H1 (cell line): ENCODE data around the gene CYBA. TPM values are rescaled to one million over a fixed set of nuclear protein-coding genes. Genes with fewer than 3 reads are reported as not detected.

Experiments
- CTCF ChIA-PET: fragments of 300-600 bp; sonication (Branson Sonifier 250); formaldehyde crosslinking; loops from one replicate; lab custom pipeline; 2021; ENCODE audit not compliant: partially characterized antibody; lab: Charles Lee
- POLR2A ChIA-PET: fragments of 300-600 bp; sonication (Branson Sonifier 250); formaldehyde crosslinking; loops from one replicate; lab custom pipeline; 2021; ENCODE audit warnings: inconsistent platforms; ENCODE audit not compliant: partially characterized antibody; lab: Charles Lee
- DNase-seq, 2 experiments: peaks; one replicate each; pipeline versions ENCODE4 v3.0.0 to v3.0.0-alpha.2; 2010 to 2022; ENCODE audit warnings: low spot score in 2 of 2, low read depth in 1 of 2, mixed read lengths in 1 of 2
- FAIRE-seq: peaks from 2 replicates; lab custom pipeline; 2011; peaks lifted over from hg19 to GRCh38; lab: Jason Lieb, UNC
- H2AFZ ChIP-seq: 2 replicates; pipeline ENCODE4 v1.8.1; 2012; ENCODE audit warnings: low read length, inconsistent platforms
- H2AK5ac ChIP-seq: 2 replicates; pipeline ENCODE4 v1.6.1; 2013; ENCODE audit warnings: low read depth, low read length
- H2BK120ac ChIP-seq: replicated peaks from 2 replicates; pipeline ENCODE3; 2013; ENCODE audit warnings: low read depth, low read length, inconsistent platforms
- H2BK12ac ChIP-seq: 2 replicates; pipeline ENCODE4 v1.6.1; 2013; ENCODE audit warnings: low read depth, low read length
- H2BK15ac ChIP-seq: 2 replicates; pipeline ENCODE4 v1.6.1; 2013; ENCODE audit warnings: low read length
- H2BK20ac ChIP-seq: 2 replicates; pipeline ENCODE4 v1.6.1; 2013; ENCODE audit warnings: low read length
- H2BK5ac ChIP-seq: 2 replicates; pipeline ENCODE4 v1.6.1; 2013; ENCODE audit warnings: low read depth, low read length
- H3K14ac ChIP-seq: 2 replicates; pipeline ENCODE4 v1.6.1; 2013; ENCODE audit warnings: inconsistent platforms; ENCODE audit not compliant: insufficient read length
- H3K18ac ChIP-seq: 2 replicates; pipeline ENCODE4 v1.6.1; 2013; ENCODE audit warnings: low read length; ENCODE audit errors: extremely low read depth
- H3K23ac ChIP-seq: 2 replicates; pipeline ENCODE4 v1.6.1; 2013; ENCODE audit warnings: inconsistent platforms; ENCODE audit not compliant: insufficient read length
- H3K23me2 ChIP-seq: 2 replicates; pipeline ENCODE4 v1.6.1; 2013; ENCODE audit warnings: low read depth, low read length
- H3K27ac ChIP-seq: 2 replicates; pipeline ENCODE4 v1.6.1; 2011; ENCODE audit warnings: low read depth, low read length, inconsistent platforms
- H3K27me3 ChIP-seq, 4 experiments: replicated peaks in 1 of 4; 1 replicate in 1 of 4; 2 replicates in 3 of 4; pipeline versions ENCODE4 v1.6.1 to v1.8.1; 2011 to 2013; ENCODE audit warnings: low read length in 3 of 4, mild to moderate bottlenecking in 3 of 4, inconsistent platforms in 2 of 4, mixed read lengths in 2 of 4, moderate library complexity in 1 of 4; ENCODE audit not compliant: control insufficient read depth in 3 of 4, insufficient read depth in 3 of 4; ENCODE audit errors: extremely low read depth in 1 of 4
- H3K36me3 ChIP-seq, 4 experiments: 2 replicates each; pipeline versions ENCODE4 v1.6.1 to v1.8.1; 2011 to 2013; ENCODE audit warnings: mild to moderate bottlenecking in 4 of 4, low read length in 3 of 4, moderate library complexity in 2 of 4, control low read depth in 1 of 4, inconsistent platforms in 1 of 4; ENCODE audit not compliant: insufficient read depth in 4 of 4, control insufficient read depth in 2 of 4
- H3K4ac ChIP-seq: replicated peaks from 2 replicates; pipeline ENCODE3; 2013; ENCODE audit warnings: low read length, low read depth, mixed read lengths, inconsistent platforms; ENCODE audit not compliant: insufficient read length
- H3K4me1 ChIP-seq, 4 experiments: replicated peaks in 1 of 4; 1 replicate in 1 of 4; 2 replicates in 3 of 4; pipeline versions ENCODE4 v1.6.1 to v1.8.1; 2011 to 2013; ENCODE audit warnings: low read length in 3 of 4, inconsistent platforms in 2 of 4, mixed read lengths in 1 of 4; ENCODE audit not compliant: insufficient read depth in 4 of 4, control insufficient read depth in 3 of 4
- H3K4me2 ChIP-seq, 2 experiments: 2 replicates each; pipeline versions ENCODE4 v1.6.1 to v1.8.1; 2011 to 2013; ENCODE audit warnings: low read depth in 2 of 2, low read length in 2 of 2, control low read depth in 1 of 2, inconsistent platforms in 1 of 2, mild to moderate bottlenecking in 1 of 2; ENCODE audit not compliant: insufficient read depth in 1 of 2
- H3K4me3 ChIP-seq, 4 experiments: fragments of 200-600, 300-600 bp in 1 of 4; sonication (generic), shearing (Covaris generic), sonication (Bioruptor Twin) in 1 of 4; 2 replicates each; pipeline versions ENCODE4 v1.5.1 to v1.8.1; 2011 to 2016; ENCODE audit warnings: low read length in 4 of 4, low read depth in 3 of 4, control low read depth in 2 of 4, inconsistent platforms in 2 of 4, mild to moderate bottlenecking in 2 of 4, mixed read lengths in 1 of 4, moderate library complexity in 1 of 4; ENCODE audit not compliant: insufficient read depth in 2 of 4; ENCODE audit errors: extremely low read depth in 1 of 4
- H3K56ac ChIP-seq: replicated peaks from 2 replicates; pipeline ENCODE3; 2013; ENCODE audit warnings: low read depth, mild to moderate bottlenecking, mixed read lengths, low read length, inconsistent platforms; ENCODE audit not compliant: insufficient read length
- H3K79me1 ChIP-seq: 2 replicates; pipeline ENCODE4 v1.6.1; 2013; ENCODE audit warnings: low read depth, low read length, control low read depth
- H3K79me2 ChIP-seq, 2 experiments: 2 replicates each; pipeline versions ENCODE4 v1.6.1 to v1.8.1; 2012 to 2013; ENCODE audit warnings: low read length in 2 of 2, mild to moderate bottlenecking in 2 of 2, inconsistent platforms in 1 of 2; ENCODE audit not compliant: insufficient read depth in 2 of 2, control insufficient read depth in 1 of 2
- H3K9ac ChIP-seq, 4 experiments: replicated peaks in 1 of 4; 1 replicate in 1 of 4; 2 replicates in 3 of 4; pipeline versions ENCODE4 v1.6.1 to v1.8.1; 2011 to 2013; ENCODE audit warnings: low read depth in 3 of 4, low read length in 3 of 4, control low read depth in 2 of 4, mild to moderate bottlenecking in 2 of 4, moderate library complexity in 2 of 4, inconsistent platforms in 1 of 4; ENCODE audit errors: extremely low read depth in 1 of 4
- H3K9me3 ChIP-seq, 2 experiments: 2 replicates each; pipeline versions ENCODE4 v1.6.1 to v1.8.1; 2012 to 2013; ENCODE audit warnings: mild to moderate bottlenecking in 2 of 2, moderate library complexity in 2 of 2, control low read depth in 1 of 2, inconsistent platforms in 1 of 2, low read depth in 1 of 2, low read length in 1 of 2, mixed read lengths in 1 of 2; ENCODE audit not compliant: insufficient read depth in 2 of 2
- H4K20me1 ChIP-seq, 2 experiments: replicated peaks in 1 of 2; 2 replicates each; pipeline versions ENCODE3 to v1.8.1; 2011 to 2013; ENCODE audit warnings: inconsistent platforms in 2 of 2, low read length in 2 of 2, mild to moderate bottlenecking in 1 of 2; ENCODE audit not compliant: insufficient read depth in 2 of 2, control insufficient read depth in 1 of 2
- H4K5ac ChIP-seq: 2 replicates; pipeline ENCODE4 v1.6.1; 2013; ENCODE audit warnings: low read length, low read depth, mixed read lengths, inconsistent platforms; ENCODE audit not compliant: insufficient read length
- H4K8ac ChIP-seq: 2 replicates; pipeline ENCODE4 v1.8.0; 2013; ENCODE audit warnings: mild to moderate bottlenecking, moderate library complexity, low read length, inconsistent platforms; ENCODE audit not compliant: insufficient read depth; ENCODE audit errors: extremely low read depth
- H4K91ac ChIP-seq: replicated peaks from 2 replicates; pipeline ENCODE3; 2013; ENCODE audit warnings: low read length, mixed read lengths, inconsistent platforms; ENCODE audit not compliant: insufficient read length
- EGR1 ChIP-seq: IDR thresholded peaks from 2 replicates; pipeline ENCODE4 v1.6.1; 2011; ENCODE audit warnings: low read depth, low read length, borderline replicate concordance
- POU5F1 ChIP-seq: IDR thresholded peaks from 2 replicates; pipeline ENCODE4 v1.6.1; 2011; ENCODE audit warnings: low read depth, mild to moderate bottlenecking, low read length, moderate library complexity
- TAF7 ChIP-seq: optimal IDR thresholded peaks from 2 replicates; pipeline ENCODE3; 2011; ENCODE audit warnings: low read depth, mild to moderate bottlenecking, inconsistent platforms, low read length, moderate library complexity, borderline replicate concordance
- WGBS, 2 experiments: shearing (Covaris generic) in 1 of 2; methylation state at CpG; one replicate each; pipeline versions ENCODE4 v1.1.6 to v1.1.7; 2013 to 2015; ENCODE audit warnings: low lambda C conversion rate in 2 of 2, mixed read lengths in 2 of 2, inconsistent platforms in 1 of 2, low coverage in 1 of 2, missing lambda C conversion rate in 1 of 2; ENCODE audit not compliant: insufficient replicate concordance in 2 of 2, insufficient coverage in 1 of 2, insufficient read length in 1 of 2; ENCODE audit errors: extremely low coverage in 1 of 2, missing lambda C conversion rate in 1 of 2; 5-methylcytosine and 5-hydroxymethylcytosine counted together
- polyA plus RNA-seq, 7 experiments: library from polyadenylated mRNA; depleted of rRNA in 3 of 7; stranded (reverse) in 5 of 7; unstranded in 2 of 7; fragments of >200 nt in 5 of 7; fragments of 200-250 nt in 2 of 7; gene quantifications; 1 replicate in 5 of 7; 2 replicates in 1 of 7; 4 replicates in 1 of 7; pipeline versions ENCODE4 v1.2.1 to v1.2.3, GENCODE V29; 2011 to 2013; ENCODE audit warnings: missing spikeins in 2 of 7, mixed read lengths in 2 of 7
- total RNA-seq: library from RNA; stranded (reverse); fragmentation: NEBNext Ultra II Directional; extraction: Animal tissue kit (Norgen Biotek cat#: 25700); gene quantifications from 2 replicates; pipeline ENCODE4 v1.2.1, GENCODE V29; 2021

Gene CYBA
- total and polyA plus RNA-seq, 2 of the 8 experiments (the other 6 are each of a cell fraction or from before 2014, with no cell fraction given), result 136 to 254 TPM

DNA sequence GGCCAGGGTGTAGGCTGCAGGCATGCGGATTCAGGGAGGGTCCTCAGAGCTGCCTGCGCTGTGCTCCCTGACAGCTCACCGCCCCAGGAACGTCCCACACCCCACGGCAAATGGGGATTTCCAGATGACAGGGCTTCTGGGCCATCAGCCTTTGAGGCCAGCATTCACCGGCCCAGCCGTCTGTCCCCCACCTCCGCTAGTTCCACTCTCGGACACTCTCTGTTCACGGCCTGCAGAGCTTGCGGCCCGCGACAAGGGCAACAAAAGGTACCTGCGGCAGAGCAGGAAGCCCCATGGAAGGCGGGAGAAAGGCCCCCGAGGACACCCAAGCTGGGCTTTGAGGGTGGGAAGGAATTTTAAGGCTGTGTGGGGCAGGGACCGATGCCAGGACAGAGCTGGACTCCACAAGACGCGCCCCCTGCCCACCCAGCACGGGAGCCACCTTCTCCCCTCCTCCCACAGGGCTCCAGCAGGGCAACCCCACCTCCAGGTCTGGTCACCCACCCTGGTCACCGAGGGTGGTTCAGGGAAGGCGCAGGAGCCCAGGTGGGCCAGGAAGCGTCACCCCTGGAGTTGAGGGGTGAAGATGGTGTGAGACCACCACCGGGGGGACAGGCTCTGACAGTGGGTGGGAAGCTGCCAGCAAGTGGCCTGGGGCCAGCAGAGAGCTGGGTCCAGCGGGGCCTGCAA lies 5.6 kb upstream of the CYBA start:
- DNase-seq (no peak), FAIRE-seq (no peak)
- Histone ChIP-seq H3K23ac (no peak overlapping the region), H3K27me3 (no peaks in the 10 kb centered on the region), H3K27ac (no peak overlapping the region), H2BK120ac (no peak overlapping the region), H3K9ac (no peak overlapping the region), H3K79me1 (peaks cover 2% of the 10 kb centered on the region; the same call in 1 of the 2 replicates), H2BK5ac (no peak overlapping the region), H2BK20ac (no peak overlapping the region), H3K9me3 (no peaks in the 10 kb centered on the region), H4K5ac (no peak overlapping the region), H3K36me3 (peaks cover 3 to 29% (median 4%) of the 10 kb centered on the region in 4 experiments; a peak in 7 of 8 replicates), H3K4me3 (no peak overlapping the region), H2BK12ac (no peak overlapping the region), H3K18ac (no peak overlapping the region), H2AK5ac (no peak overlapping the region), H3K56ac (no peak overlapping the region), H2AFZ (no peak overlapping the region), H3K79me2 (peaks cover 0 to 25% of the 10 kb centered on the region in 2 experiments; a peak in 3 of 4 replicates), H3K14ac (no peak overlapping the region), H4K91ac (no peak overlapping the region), H4K8ac (no peak overlapping the region; the same call in 1 of the 2 replicates), H2BK15ac (no peak overlapping the region), H3K23me2 (no peaks in the 10 kb centered on the region; the same call in 1 of the 2 replicates), H3K4me1 (peaks cover 0 to 2% (median 1%) of the 10 kb centered on the region in 4 experiments; a peak in 5 of 7 replicates), H3K4ac (no peak overlapping the region), H4K20me1 (peaks cover 2 to 32% of the 10 kb centered on the region in 2 experiments), H3K4me2 (no peak overlapping the region)
- CTCF ChIA-PET, result interaction anchor here (0.7 to 1.5 kb wide), 4 partner anchors 8 to 49 kb away, joined by 3 to 5 read pairs (median 4); no protein-coding TSS in a partner anchor
- POLR2A ChIA-PET, result no interaction called here
- WGBS, 2 experiments, result 88% methylated on average over 25 of the region's 25 CpGs; no CpG with 5 or more reads in 1 of the 2 experiments
- TF ChIP-seq EGR1, result no peak
- no peak for TF ChIP-seq POU5F1
- no peak for TF ChIP-seq TAF7
